Osteocyte (in vitro differentiated cells): ENCODE data around the gene NGRN. TPM values are rescaled to one million over a fixed set of nuclear protein-coding genes. Genes with fewer than 3 reads are reported as not detected.
"Not testable (repeated sequence)": the region's sequence is repeated elsewhere in the genome, so short reads cannot be mapped to it uniquely, and the experiment has no call there.

ENCODE experiments used
- DNase-seq: peaks from one replicate; pipeline ENCODE4 v3.0.0; 2021; ENCODE audit warnings: mixed read lengths; ENCODE audit not compliant: unreplicated experiment; ENCODE audit errors: extremely low spot score
- H3K27ac Mint-ChIP-seq: one replicate; pipeline ENCODE4 v1.8.0; 2021; ENCODE audit warnings: mild to moderate bottlenecking, mixed read lengths; ENCODE audit not compliant: unreplicated experiment
- H3K27me3 Mint-ChIP-seq: one replicate; pipeline ENCODE4 v1.8.0; 2021; ENCODE audit warnings: mixed read lengths; ENCODE audit not compliant: unreplicated experiment
- H3K36me3 Mint-ChIP-seq: one replicate; pipeline ENCODE4 v1.8.0; 2021; ENCODE audit warnings: mixed read lengths; ENCODE audit not compliant: unreplicated experiment
- H3K4me1 Mint-ChIP-seq: one replicate; pipeline ENCODE4 v1.8.0; 2021; ENCODE audit warnings: mixed read lengths; ENCODE audit not compliant: unreplicated experiment
- H3K4me3 Mint-ChIP-seq: one replicate; pipeline ENCODE4 v1.8.0; 2021; ENCODE audit warnings: mild to moderate bottlenecking, moderate library complexity, mixed read lengths; ENCODE audit not compliant: unreplicated experiment
- H3K9me3 Mint-ChIP-seq: one replicate; pipeline ENCODE4 v1.8.0; 2021; ENCODE audit warnings: mixed read lengths; ENCODE audit not compliant: unreplicated experiment
- total RNA-seq: library from RNA; stranded (reverse); gene quantifications from 2 replicates; pipeline ENCODE4 v1.2.1, GENCODE V29; 2021
- TF ChIP-seq, protein P1 (sequence below): fragments of 200-600 bp; sonication (generic); IDR thresholded peaks from 2 replicates; pipeline ENCODE4 v1.5.0; 2021; ENCODE audit warnings: antibody characterized with exemption, mild to moderate bottlenecking, moderate library complexity

Gene NGRN
- total RNA-seq, 1 donor from 2014 or later = 92.3 TPM

DNA sequence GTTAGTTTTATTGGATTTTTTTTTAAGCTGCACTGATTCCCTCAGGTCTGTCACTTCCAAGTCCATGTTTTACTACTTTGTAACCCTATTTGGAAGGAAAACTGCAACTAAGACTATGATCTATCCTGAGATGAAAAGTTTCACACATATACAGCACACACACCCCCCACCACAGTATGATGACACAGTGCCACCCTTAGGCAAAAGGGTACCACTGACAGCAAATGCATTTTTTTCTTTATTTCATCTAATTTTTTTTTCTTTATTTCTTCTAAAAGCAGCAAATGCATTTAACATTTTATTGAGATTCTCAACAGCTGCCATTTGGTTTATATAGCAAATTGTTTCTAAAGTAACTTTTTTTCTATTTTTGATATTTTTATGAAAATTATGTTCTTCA lies 21.2 kb downstream of the NGRN start:
- H3K4me3 Mint-ChIP-seq = no peak overlapping the region
- H3K9me3 Mint-ChIP-seq = no peaks in the 10 kb centered on the region
- H3K4me1 Mint-ChIP-seq = peaks cover 10% of the 10 kb centered on the region
- H3K27ac Mint-ChIP-seq = no peak overlapping the region
- no peak for DNase-seq
- TF ChIP-seq, protein P1, sequence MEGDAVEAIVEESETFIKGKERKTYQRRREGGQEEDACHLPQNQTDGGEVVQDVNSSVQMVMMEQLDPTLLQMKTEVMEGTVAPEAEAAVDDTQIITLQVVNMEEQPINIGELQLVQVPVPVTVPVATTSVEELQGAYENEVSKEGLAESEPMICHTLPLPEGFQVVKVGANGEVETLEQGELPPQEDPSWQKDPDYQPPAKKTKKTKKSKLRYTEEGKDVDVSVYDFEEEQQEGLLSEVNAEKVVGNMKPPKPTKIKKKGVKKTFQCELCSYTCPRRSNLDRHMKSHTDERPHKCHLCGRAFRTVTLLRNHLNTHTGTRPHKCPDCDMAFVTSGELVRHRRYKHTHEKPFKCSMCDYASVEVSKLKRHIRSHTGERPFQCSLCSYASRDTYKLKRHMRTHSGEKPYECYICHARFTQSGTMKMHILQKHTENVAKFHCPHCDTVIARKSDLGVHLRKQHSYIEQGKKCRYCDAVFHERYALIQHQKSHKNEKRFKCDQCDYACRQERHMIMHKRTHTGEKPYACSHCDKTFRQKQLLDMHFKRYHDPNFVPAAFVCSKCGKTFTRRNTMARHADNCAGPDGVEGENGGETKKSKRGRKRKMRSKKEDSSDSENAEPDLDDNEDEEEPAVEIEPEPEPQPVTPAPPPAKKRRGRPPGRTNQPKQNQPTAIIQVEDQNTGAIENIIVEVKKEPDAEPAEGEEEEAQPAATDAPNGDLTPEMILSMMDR = peak; percentile 54
- no peaks in the 10 kb centered on the region for H3K36me3 Mint-ChIP-seq
- H3K27me3 Mint-ChIP-seq = no peaks in the 10 kb centered on the region

DNA sequence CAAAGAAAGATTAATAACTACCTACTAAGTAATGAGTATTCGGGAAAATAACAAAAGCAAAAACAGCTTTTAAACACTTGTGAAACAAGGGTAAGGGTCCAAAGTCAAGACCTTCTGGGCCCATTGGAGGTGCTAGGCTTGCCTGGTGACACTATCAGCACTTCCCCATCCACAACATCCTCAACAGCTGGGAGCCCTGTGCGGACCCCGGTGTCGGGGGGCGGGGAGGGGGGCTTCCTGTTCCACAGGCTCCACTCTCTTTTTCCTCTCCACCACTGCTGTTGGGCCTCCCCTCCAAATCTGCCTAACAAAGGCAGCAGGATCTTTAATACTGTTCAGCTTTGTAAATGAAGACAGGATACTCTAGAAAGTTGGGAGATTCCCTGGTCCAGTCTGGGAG lies 21.6 kb downstream of the NGRN start:
- Mint-ChIP-seq H3K36me3 (no peaks in the 10 kb centered on the region), H3K4me1 (peaks cover 10% of the 10 kb centered on the region), H3K4me3 (no peak overlapping the region), H3K9me3 (no peaks in the 10 kb centered on the region), H3K27me3 (no peaks in the 10 kb centered on the region), H3K27ac (no peak overlapping the region)
- TF ChIP-seq, protein P1 = no peak
- no peak for DNase-seq

DNA sequence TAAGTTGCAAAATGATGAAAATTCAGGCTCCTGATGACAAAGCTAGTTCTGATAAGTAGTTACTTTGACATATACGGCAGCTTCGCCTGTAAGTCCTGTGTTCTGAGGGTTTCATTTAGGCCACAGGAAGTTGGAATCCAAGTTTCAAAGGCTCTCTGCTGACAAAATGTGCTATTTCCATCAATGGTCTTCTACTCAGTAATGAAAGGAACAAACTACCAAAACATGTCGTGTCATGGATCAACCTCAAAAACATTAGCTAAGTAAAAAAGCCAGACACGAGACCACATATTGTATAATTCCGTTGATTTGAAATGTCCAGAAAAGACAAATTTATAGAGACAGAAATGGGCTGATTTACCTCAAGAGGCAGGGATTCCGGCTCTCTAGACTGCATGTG lies 22.5 kb downstream of the NGRN start:
- Mint-ChIP-seq H3K9me3 (no peaks in the 10 kb centered on the region), H3K27me3 (no peaks in the 10 kb centered on the region), H3K4me3 (no peak overlapping the region), H3K27ac (no peak overlapping the region), H3K4me1 (peaks cover 10% of the 10 kb centered on the region), H3K36me3 (no peaks in the 10 kb centered on the region)
- DNase-seq = no peak
- TF ChIP-seq, protein P1 = no peak

DNA sequence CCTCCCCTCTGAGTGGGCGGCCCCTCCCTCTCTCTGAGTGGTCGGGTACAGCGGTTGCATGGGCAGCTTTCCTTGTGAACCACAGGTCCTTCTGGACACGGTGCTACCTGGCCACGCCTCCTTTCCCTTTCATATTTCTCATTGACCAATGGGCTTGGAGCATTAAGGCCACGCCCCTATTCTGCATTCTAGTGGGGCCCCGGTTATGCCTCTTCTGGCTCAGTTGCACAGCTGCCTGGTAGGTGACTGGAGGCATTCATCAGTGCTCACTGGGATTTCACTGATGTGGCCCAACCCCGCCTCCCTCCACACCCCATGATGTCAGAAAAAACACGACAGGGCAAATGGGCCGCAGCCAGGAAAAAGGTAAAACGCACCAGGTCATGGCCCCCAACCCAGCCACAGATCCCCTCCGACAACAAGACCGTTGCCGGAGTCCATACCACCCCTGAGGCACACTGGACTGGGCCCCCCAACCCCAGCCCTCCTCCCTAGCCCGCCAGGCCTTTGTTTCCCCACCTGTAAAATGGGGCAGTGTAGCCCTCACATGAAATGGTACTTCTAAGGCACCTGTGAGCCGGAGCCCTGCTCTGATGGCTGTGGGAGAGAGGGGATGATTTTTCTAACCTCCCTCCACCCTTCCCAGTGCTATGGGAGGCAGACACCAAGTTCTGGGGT lies 26.3 kb downstream of the NGRN start:
- Mint-ChIP-seq H3K27ac (no peak overlapping the region), H3K9me3 (no peaks in the 10 kb centered on the region), H3K27me3 (no peaks in the 10 kb centered on the region), H3K4me3 (no peak overlapping the region), H3K4me1 (peaks cover 15% of the 10 kb centered on the region), H3K36me3 (no peaks in the 10 kb centered on the region)
- TF ChIP-seq, protein P1 = no peak
- no peak for DNase-seq

DNA sequence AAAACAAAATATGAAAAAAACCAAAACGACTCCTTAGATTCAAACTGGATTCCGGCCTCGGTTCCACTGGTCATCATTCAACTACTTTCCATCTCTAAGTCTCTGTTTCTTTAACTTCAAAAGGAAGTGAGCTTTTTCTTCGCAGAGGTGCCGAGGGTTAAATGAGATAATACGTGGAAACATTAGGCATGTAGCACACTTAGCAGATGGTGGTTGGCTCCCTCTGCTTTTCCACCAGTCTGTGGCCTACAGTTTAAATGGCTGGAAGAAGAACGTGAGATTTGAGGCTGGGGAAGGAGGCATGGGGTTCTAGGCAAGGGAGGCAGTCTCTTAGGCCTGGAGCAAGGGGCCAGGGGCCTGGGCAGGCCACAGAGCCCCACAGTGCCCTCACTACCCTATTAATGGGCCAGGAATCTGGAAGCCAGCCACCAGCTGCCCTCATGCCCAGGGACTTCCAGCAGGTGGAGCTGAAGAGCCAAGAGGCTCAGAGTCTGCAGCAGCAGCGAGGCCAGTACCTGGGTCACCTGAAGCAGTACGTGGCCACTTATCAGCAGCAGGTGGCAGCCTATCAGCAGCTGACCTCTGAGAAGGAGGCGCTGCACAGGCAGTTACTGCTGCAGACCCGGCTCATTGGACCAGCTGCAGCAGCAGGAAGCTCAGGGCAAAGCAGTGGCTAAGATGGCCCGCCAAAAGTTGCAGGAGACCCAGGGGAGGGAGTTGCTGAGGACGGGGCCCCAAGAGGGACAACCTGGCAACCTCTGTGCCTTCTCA lies 27.8 kb downstream of the NGRN start:
- not testable (repeated sequence) for H3K36me3 Mint-ChIP-seq, H3K9me3 Mint-ChIP-seq, H3K27me3 Mint-ChIP-seq, H3K27ac Mint-ChIP-seq, DNase-seq, H3K4me3 Mint-ChIP-seq
- peaks cover 12% of the 10 kb centered on the region for H3K4me1 Mint-ChIP-seq
- TF ChIP-seq, protein P1 = peak; percentile 87
